Measurements from ENCODE around the gene MPHOSPH9.
"Not testable (repeated sequence)": the region's sequence is repeated elsewhere in the genome, so short reads cannot be mapped to it uniquely, and the experiment has no call there.

The MPHOSPH9 gene

DNA sequence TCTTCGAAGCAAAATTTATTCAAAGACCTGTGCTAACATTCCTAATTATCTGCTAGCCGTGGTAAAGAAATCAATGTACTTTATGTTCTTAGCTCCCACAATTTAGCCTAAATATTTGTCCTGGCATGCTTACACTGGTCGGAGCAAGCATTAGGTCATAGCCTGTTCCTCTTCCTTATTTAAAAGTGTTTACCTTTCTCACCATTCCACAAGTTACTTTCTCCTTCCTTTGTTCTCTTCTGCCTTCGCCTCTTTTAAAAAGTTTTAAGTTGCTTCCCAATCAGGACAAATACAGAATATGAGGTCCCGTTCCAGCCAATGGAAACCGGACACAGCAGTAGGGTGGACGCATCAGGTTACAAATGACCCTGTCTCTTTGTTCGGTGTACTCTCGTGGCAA, 27.1 kb upstream of the MPHOSPH9 start:
- no peak for DNase-seq (ENCODE audit: low read depth in 2 of 2)

DNA sequence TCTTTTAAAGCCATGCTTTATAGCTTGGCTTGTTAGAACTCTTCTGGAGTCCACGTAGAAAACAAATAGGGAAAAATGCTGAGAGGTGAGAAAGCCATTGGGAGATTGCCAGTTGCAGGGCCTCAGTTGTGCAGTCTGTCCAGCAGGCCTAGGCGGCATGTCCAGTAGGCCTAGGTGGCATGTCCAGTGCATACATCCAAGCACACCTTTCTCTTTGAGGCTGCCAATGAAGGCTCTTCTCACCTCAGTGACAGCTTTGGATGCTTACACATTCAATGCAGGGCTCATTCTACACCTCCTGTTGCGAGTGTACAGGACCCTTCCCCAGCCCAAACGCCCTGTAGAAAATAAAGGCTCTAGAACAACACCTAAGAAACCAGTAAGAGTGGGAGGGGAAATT, 25.7 kb upstream of the MPHOSPH9 start:
- DNase-seq (ENCODE audit: low read depth in 2 of 2), result no peak

- DNase-seq (ENCODE audit: low read depth in 2 of 2), result no peak
These were observed 22.0 kb upstream of the MPHOSPH9 start for GRCh38 chr12:123254853-123255446.

DNA sequence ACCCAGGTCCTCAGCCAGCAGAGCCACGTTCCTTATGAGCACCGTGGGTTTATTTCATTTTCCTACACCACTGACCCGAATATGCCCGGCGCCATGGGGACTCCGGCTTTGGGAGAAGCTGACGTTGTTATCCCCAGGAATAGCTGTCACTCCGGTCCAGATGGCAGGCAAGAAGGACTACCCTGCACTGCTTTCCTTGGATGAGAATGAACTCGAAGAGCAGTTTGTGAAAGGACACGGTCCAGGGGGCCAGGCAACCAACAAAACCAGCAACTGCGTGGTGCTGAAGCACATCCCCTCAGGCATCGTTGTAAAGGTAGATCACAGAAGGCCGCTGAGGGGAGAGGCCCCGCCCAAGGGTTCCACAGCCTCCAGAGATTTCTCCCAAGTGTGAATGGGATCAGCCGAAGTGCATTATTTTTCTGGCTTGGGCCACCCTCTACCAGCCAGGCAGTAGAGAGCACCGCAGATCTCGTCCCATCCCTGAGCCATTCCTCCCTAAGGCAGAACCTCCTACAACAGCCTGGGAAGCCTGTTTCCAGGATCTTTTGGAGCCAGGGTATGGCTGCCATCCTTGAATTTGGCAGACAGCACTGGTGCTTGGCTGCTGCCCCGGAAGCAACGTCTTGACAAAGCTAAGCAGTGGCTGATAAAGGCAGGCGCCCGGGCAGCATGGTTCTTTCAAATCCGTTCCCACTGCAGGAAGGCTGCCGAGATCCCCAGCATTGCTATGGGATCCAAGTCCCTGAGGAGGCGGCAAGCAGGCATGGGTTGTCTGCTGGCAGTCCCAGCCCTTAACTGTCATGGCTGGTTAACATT, 20.9 kb upstream of the MPHOSPH9 start:
- no peak for DNase-seq (ENCODE audit: low read depth in 2 of 2)

DNA sequence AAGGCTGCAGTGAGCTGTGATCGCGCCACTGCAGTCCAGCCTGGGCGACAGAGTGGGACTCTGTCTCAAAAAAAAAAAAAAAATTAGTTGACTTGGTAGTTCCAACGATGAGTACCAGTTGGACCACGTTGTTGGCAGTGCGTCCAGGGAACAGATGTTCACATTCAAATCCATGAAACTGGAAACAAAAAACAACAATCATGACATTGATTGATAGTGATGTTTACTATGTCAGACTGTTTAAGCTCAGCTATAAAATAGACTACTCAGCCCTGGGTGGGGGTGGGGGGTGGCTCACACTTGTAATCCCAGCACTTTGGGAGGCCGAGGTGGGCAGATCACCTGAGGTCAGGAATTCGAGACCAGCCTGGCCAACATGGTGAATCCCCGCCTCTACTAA, 19.4 kb upstream of the MPHOSPH9 start:
- DNase-seq (ENCODE audit: low read depth in 2 of 2), result not testable (repeated sequence)

DNA sequence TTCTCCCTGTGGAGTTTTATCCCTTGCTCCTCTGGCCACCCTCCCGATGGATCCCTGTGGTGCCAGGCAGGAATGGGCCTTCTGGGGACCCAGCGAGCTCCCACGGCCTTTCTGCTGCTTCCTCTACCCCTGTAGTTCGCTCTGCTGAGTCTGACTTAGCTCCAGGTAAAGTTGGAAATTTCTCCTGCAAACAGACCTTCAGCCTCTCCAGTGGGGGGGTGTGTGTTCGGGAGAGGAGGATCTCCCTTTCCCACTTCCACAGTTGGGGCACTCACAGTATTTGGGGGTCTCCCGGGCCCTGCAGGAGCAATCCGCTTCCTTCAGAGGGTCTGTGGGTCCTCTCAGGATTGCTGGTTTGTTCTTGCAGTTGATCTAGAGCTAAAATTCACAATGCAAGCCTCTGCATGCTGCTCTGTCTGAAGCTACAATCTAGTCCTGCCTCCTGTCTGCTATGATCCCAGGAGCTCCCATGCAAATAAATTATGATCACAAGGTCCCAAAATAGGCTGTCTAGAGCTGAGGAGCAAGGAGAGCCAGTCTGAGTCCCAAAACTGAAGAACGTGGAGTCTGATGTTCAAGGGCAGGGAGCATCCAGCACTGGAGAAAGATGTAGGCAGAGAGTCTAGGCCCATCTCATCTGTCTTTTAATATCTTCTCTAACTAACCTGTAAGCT, 18.6 kb upstream of the MPHOSPH9 start:
- DNase-seq (ENCODE audit: low read depth in 2 of 2), result no peak

- no peak for DNase-seq (ENCODE audit: low read depth in 2 of 2)
These were observed 17.8 kb upstream of the MPHOSPH9 start for GRCh38 chr12:123250471-123251383.

DNA sequence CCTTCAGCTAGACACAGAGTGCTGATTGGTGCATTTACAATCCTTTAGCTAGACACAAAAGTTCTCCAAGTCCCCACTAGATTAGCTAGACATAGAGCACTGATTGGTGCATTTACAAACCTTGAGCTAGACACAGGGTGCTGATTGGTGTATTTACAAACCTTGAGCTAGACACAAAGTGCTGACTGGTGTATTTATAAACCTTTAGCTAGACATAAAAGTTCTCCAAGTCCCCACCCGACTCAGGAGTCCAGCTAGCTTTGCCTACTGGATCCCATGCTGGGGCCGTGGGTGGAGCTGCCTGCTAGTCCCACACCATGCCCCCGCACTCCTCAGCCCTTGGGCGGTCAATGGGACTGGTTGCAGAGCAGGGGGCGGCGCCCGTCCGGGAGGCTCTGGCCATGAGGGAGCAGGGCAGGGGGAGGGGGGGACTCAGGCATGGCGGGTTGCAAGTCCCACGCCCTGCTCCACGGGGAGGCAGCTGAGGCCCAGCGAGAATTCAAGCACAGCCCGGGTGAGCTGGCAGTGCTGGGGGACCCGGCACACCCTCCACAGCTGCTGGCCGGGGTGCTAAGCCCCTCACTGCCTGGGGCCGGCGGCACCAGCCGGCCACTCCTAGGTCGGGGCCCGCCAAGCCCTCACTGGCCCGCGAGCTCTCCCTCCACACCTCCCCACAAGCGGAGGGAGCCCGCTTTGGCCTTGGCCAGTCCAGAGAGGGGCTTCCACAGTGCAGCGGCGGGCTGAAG, 16.2 kb upstream of the MPHOSPH9 start:
- not testable (repeated sequence) for DNase-seq (ENCODE audit: low read depth in 2 of 2)

- not testable (repeated sequence) for DNase-seq (ENCODE audit: low read depth in 2 of 2)
These were observed 15.2 kb upstream of the MPHOSPH9 start for GRCh38 chr12:123248129-123248528.

DNA sequence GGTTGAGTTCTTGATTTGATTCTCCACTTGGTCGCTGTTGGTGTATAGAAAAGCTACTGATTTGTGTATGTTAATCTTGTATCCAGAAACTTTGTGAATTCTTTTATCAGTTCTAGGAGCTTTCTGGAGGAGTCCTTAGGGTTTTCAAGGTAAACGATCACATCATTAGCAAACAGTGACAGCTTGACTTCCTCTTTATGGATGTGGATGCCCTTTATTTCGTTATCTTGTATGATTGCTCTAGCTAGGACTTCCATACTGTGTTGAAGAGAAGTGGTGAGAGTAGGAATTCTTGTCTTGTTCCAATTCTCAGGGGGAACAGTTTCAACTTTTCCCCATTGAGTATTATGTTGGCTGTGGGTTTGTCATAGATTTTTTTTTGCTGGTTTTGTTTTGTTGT, 12.7 kb upstream of the MPHOSPH9 start:
- no peak for DNase-seq (ENCODE audit: low read depth in 2 of 2)

DNA sequence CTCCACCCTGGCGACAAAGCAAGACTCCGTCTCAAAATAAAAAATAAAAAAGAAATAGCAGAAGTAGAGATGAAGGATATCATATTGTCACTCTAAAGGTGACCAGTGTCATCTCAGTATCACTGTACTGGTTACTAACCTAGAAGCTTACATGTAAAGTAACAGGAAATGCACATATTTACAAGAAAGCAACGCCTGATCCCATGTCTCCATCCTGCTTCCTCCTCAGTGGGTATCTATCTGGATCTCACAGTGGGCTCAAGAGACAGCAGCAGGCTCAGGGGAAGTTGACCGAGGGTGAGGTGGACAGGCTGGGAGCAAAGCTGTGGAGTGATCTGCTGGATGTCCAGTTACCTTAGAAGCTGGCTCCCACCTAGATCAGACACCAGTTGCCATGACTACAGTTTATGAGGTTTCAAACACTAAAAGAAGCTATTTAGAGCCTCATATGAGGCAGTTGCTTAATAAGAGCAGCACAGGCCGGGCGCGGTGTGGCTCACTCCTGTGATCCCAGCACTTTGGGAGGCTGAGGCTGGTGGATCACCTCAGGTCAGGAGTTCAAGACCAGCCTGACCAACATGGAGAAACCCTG, 10.8 kb upstream of the MPHOSPH9 start:
- DNase-seq (ENCODE audit: low read depth in 2 of 2), result no peak

DNA sequence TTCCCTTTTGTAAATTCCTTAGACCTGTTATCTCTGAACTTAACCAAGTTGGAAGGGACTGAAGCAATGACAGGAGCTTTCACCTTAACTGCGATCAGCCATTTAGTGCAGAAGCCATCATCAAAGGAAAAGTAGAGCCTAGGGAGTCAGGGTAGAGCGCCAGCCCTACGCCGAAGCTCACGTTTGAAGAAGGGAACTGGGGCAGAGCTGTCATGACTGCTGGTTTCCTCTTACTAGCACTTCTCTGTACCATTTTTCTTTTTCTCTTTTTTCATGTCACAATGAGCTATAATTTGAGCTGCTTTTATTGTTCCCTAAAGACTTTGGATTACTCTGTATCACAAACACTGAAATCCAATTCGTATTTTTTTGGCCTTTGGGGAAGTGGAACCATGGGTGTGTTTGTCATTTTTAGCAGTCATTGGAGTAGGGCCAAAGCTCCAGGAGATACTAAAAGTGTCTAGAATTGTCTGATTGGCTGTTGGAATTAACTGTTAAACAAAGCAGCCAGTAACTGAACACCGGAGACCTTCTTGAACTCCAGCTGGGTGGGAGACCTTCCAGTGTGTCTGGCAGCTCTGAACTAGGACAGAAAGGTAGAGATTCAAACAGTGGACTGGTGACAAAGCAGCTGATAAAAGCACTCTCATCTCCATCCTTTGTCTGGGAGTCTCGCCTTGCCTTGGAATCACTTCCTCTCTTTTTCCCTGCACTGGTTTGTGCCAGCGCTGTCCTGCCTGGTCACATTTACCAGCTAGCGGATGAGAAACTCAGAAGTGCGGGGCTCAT, 9.4 kb upstream of the MPHOSPH9 start:
- DNase-seq (ENCODE audit: low read depth in 2 of 2), result no peak

- no peak for DNase-seq (ENCODE audit: low read depth in 2 of 2)
These were observed 6.0 kb upstream of the MPHOSPH9 start for GRCh38 chr12:123238961-123239360.

GRCh38 chr12:123238330-123238682, 5.4 kb upstream of the MPHOSPH9 start:
- no peak for DNase-seq (ENCODE audit: low read depth in 2 of 2)

DNA sequence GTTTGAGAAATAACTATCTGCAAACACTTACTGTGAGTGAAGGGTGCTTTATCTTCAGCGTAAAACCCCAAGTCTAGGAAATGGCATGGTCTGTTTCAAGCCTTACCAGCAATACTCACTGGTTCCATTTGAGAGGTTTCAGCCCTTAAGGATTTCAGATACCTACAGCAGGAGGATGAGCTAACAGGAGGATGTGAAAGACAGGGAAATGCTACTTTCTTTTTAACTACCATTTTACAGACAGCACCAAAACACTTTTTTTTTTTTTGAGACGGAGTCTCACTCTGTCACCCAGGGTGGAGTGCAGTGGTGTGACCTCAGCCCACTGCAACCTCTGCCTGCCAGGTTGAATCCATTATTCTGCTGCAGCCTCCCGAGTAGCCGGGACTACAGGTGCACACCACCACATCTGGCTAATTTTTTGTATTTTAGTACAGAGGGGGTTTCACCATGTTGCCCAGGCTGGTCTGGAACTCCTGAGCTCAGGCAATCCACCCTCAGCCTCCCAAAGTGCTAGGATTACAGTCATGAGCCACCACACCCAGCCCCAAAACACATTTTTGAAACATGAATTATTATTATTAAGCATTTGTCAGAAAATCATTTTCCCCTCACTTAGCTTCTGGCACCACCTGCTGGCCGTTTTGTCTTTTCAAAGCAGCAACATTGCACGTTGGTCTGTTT, 4.8 kb upstream of the MPHOSPH9 start:
- peak; percentile 21 to 62 for DNase-seq (ENCODE audit: low read depth in 2 of 2)

DNA sequence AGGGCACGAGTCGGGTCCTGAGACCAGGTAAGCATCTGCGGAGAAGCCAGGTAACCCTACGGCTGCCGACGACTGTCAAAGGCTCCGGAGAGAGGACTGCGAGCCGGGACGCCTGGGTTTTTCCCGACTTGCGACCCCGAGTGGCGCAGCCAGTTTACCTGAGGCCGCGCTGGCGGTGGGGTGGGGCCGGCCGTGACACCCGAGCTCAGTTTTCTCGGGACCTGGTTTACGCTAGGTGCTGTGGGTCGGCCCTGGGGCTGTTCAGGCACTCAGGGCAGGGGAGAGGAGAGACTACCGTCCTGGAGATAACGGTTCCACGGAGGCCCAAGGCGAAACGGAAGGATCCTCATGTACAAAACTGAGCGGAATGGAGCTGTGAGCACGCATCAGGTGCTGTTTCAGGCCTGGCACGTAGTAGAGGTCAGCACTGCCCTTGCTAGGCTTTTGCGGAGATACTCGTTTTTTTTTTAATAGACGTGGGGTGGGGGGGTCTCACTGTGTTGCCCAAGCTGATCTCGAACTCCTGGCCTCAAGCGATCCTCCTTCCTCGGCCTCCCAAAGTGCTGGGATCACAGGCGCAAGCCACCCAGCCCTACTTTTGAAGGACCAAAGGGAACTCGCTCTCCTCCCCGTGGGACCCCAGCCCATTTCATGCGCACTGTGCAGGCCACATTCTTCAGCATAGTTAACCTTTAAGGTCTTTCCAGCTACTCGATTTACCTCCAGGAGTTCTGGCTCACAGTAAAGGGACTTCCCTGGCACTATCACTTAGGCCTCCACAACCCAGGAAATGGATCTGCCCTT, 766 bp upstream of the MPHOSPH9 start:
- no peak for DNase-seq (ENCODE audit: low read depth in 2 of 2)

GRCh38 chr12:123232472-123232806, 502 bp downstream of the MPHOSPH9 start:
- DNase-seq (ENCODE audit: low read depth in 2 of 2), result no peak

- no peak for DNase-seq (ENCODE audit: low read depth in 2 of 2)
These were observed 1.0 kb downstream of the MPHOSPH9 start for GRCh38 chr12:123231931-123232330.

DNA sequence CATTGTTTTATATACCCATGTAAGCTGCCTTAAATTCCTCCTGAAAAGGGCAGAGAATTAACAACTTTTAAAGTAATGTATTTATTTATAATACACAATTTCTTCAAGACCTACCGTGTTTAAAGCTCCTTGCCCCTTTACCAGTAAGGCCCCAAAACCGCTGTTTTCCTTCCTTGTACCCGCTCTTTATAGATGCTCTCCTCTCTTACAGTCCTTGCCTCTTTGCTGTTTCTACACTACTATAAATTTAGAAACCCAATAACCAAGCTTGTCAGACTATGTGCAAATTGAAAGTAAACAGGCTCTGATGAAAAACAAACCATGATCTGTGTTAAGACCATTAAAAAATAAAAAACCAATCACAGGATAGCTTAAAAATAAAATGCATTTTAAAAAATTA, 3.9 kb downstream of the MPHOSPH9 start:
- no peak for DNase-seq (ENCODE audit: low read depth in 2 of 2)
